Measurements from ENCODE around the gene CFHR2.

- TF ChIP-seq EZH2phosphoT487 (IDR thresholded peaks at IDR 0.05; ENCODE audit: borderline replicate concordance, low read length), result no peak
- TF ChIP-seq CTCF (IDR thresholded peaks at IDR 0.05; ENCODE audit: low read depth, low read length, poor library complexity, severe bottlenecking), result no peak
Observed at GRCh38 chr1:196910215-196910614, 33.3 kb upstream of the CFHR2 start.
